Keratinocyte (primary cell): ENCODE results near the gene THAP11. TPM values are rescaled to one million over a fixed set of nuclear protein-coding genes. Genes with fewer than 3 reads are reported as not detected.

Experiments
- DNase-seq: peaks from one replicate; pipeline ENCODE4 v3.0.0-alpha.2; 2011; ENCODE audit warnings: low read depth, missing footprints, low spot score
- FAIRE-seq: peaks from 2 replicates; lab custom pipeline; 2011; peaks lifted over from hg19 to GRCh38; lab: Jason Lieb, UNC
- H2AFZ ChIP-seq: 2 replicates; pipeline ENCODE4 v1.6.0; 2012; ENCODE audit warnings: low read length, control low read depth, inconsistent platforms; ENCODE audit not compliant: control insufficient read depth
- H3K27ac ChIP-seq: 2 replicates; pipeline ENCODE4 v1.5.1; 2011; ENCODE audit warnings: low read length; ENCODE audit not compliant: control insufficient read depth, insufficient read depth
- H3K27me3 ChIP-seq: 3 replicates; pipeline ENCODE4 v1.6.0; 2011; ENCODE audit warnings: low read length; ENCODE audit not compliant: control insufficient read depth, insufficient read depth; ENCODE audit errors: extremely low read depth
- H3K36me3 ChIP-seq, 2 experiments: 2 replicates in 1 of 2; 3 replicates in 1 of 2; pipeline ENCODE4 v1.5.1; 2011; ENCODE audit warnings: low read length in 2 of 2, mild to moderate bottlenecking in 1 of 2; ENCODE audit not compliant: control insufficient read depth in 2 of 2, insufficient read depth in 2 of 2; ENCODE audit errors: extremely low read depth in 1 of 2
- H3K4me1 ChIP-seq: 3 replicates; pipeline ENCODE4 v1.5.1; 2011; ENCODE audit warnings: low read length; ENCODE audit not compliant: control insufficient read depth, insufficient read depth; ENCODE audit errors: extremely low read depth
- H3K4me2 ChIP-seq: 3 replicates; pipeline ENCODE4 v1.6.0; 2011; ENCODE audit warnings: low read depth, low read length; ENCODE audit not compliant: control insufficient read depth, insufficient read depth; ENCODE audit errors: extremely low read depth
- H3K4me3 ChIP-seq, 3 experiments: fragments of 200-600 bp in 1 of 3; sonication (generic) in 1 of 3; 2 replicates in 2 of 3; 3 replicates in 1 of 3; pipeline ENCODE4 v1.5.1; 2011 to 2016; ENCODE audit warnings: low read length in 3 of 3, mild to moderate bottlenecking in 3 of 3, control low read depth in 2 of 3, inconsistent platforms in 1 of 3, low read depth in 1 of 3, mixed read lengths in 1 of 3, mixed run types in 1 of 3, moderate library complexity in 1 of 3; ENCODE audit not compliant: control insufficient read depth in 2 of 3, insufficient read depth in 2 of 3; ENCODE audit errors: extremely low read depth in 1 of 3
- H3K79me2 ChIP-seq: 2 replicates; pipeline ENCODE4 v1.6.0; 2012; ENCODE audit warnings: low read length; ENCODE audit not compliant: control insufficient read depth, insufficient read depth
- H3K9ac ChIP-seq: 3 replicates; pipeline ENCODE4 v1.6.0; 2011; ENCODE audit warnings: low read length; ENCODE audit not compliant: control insufficient read depth, insufficient read depth; ENCODE audit errors: extremely low read depth
- H3K9me1 ChIP-seq: 3 replicates; pipeline ENCODE4 v1.6.0; 2011; ENCODE audit warnings: low read length; ENCODE audit not compliant: control insufficient read depth, insufficient read depth; ENCODE audit errors: extremely low read depth
- H3K9me3 ChIP-seq: 2 replicates; pipeline ENCODE4 v1.5.1; 2012; ENCODE audit warnings: low read depth, low read length; ENCODE audit not compliant: control insufficient read depth
- H4K20me1 ChIP-seq: 3 replicates; pipeline ENCODE4 v1.6.0; 2011; ENCODE audit warnings: low read length; ENCODE audit not compliant: control insufficient read depth, insufficient read depth; ENCODE audit errors: extremely low read depth
- CTCF ChIP-seq, 3 experiments: IDR thresholded peaks in 1 of 3; conservative IDR thresholded peaks in 1 of 3; optimal IDR thresholded peaks in 1 of 3; 2 replicates in 2 of 3; 3 replicates in 1 of 3; pipeline versions ENCODE3 to v1.5.1; 2011; ENCODE audit warnings: low read length in 3 of 3, mild to moderate bottlenecking in 3 of 3, moderate library complexity in 2 of 3, control low read depth in 1 of 3, inconsistent platforms in 1 of 3; ENCODE audit not compliant: insufficient read depth in 2 of 3; ENCODE audit errors: extremely low read depth in 1 of 3
- EZH2 ChIP-seq: IDR thresholded peaks from one replicate; pipeline ENCODE4 v1.6.1; 2012; ENCODE audit warnings: inconsistent platforms, mild to moderate bottlenecking, low read length, moderate library complexity
- dilution Hi-C: fragments of 300-500 bp; cut with MboI; formaldehyde crosslinking; loops from one replicate; pipeline ENCODE4 v1.7.0; 2020; ENCODE audit warnings: low sequenced_read_pairs; ENCODE audit not compliant: extremely low pct_ligation_motif_present
- polyA plus RNA-seq, 5 experiments: library from polyadenylated mRNA; depleted of rRNA in 3 of 5; stranded (reverse) in 3 of 5; stranded (forward) in 1 of 5; unstranded in 1 of 5; fragments of >200 nt; gene quantifications; 1 replicate in 1 of 5; 2 replicates in 3 of 5; 3 replicates in 1 of 5; pipeline versions ENCODE4 v1.2.1 to v1.2.3, GENCODE V29; 2011 to 2012; ENCODE audit warnings: missing spikeins in 2 of 5, low read depth in 1 of 5, low replicate concordance in 1 of 5

The THAP11 gene
- polyA plus RNA-seq, 1 donor (not counting 4 experiments of a cell fraction or from before 2014, with no cell fraction given) = 11.8 TPM

GRCh38 chr16:67844497-67844896, 2.4 kb downstream of the THAP11 start:
- FAIRE-seq = peak; percentile 78
- Histone ChIP-seq H3K4me2 (peak overlapping the region; percentile 86), H3K4me3 (peak overlapping the region in 1 of 3 experiments; percentile 15), H3K27ac (peak overlapping the region; percentile 48), H3K4me1 (peaks cover 53% of the 10 kb centered on the region), H3K9ac (no peak overlapping the region), H3K79me2 (peaks cover 50% of the 10 kb centered on the region), H3K27me3 (no peaks in the 10 kb centered on the region), H2AFZ (no peak overlapping the region), H3K9me3 (no peaks in the 10 kb centered on the region), H3K9me1 (peaks cover 4% of the 10 kb centered on the region), H4K20me1 (peaks cover 2% of the 10 kb centered on the region), H3K36me3 (peaks cover 6 to 8% of the 10 kb centered on the region in 2 experiments)
- no peak for DNase-seq
- TF ChIP-seq CTCF (optimal IDR thresholded peaks at IDR 0.05 in 1 of 3, IDR thresholded peaks at IDR 0.05 in 1 of 3, conservative IDR thresholded peaks at IDR 0.05 in 1 of 3; ENCODE audit: extremely low read depth in 1 of 3, insufficient read depth in 2 of 3, low read length in 3 of 3) (peak; percentile 55 to 66 (median 63)), EZH2 (no peak)
- dilution Hi-C loops = no loop called here

GRCh38 chr16:67845291-67846062, 3.4 kb downstream of the THAP11 start:
- Histone ChIP-seq H2AFZ (no peak overlapping the region), H3K9me3 (no peaks in the 10 kb centered on the region), H3K4me1 (peaks cover 53% of the 10 kb centered on the region), H3K79me2 (peaks cover 57% of the 10 kb centered on the region), H3K9me1 (peaks cover 4% of the 10 kb centered on the region), H3K4me3 (peak overlapping the region; percentile 92 to 97 (median 97)), H3K27me3 (no peaks in the 10 kb centered on the region), H3K4me2 (peak overlapping the region; percentile 88), H3K9ac (peak overlapping the region; percentile 100), H3K36me3 (peaks cover 6 to 8% of the 10 kb centered on the region in 2 experiments), H3K27ac (peak overlapping the region; percentile 97), H4K20me1 (peaks cover 2% of the 10 kb centered on the region)
- TF ChIP-seq EZH2 (no peak), CTCF (optimal IDR thresholded peaks at IDR 0.05 in 1 of 3, IDR thresholded peaks at IDR 0.05 in 1 of 3, conservative IDR thresholded peaks at IDR 0.05 in 1 of 3; ENCODE audit: extremely low read depth in 1 of 3, insufficient read depth in 2 of 3, low read length in 3 of 3) (no peak)
- DNase-seq = no peak
- no peak for FAIRE-seq
- dilution Hi-C loops = no loop called here
